M059J (cell line): ENCODE measurements around the gene PCDHA10. TPM values are rescaled to one million over a fixed set of nuclear protein-coding genes. Genes with fewer than 3 reads are reported as not detected.
"Not testable (repeated sequence)": the region's sequence is repeated elsewhere in the genome, so short reads cannot be mapped to it uniquely, and the experiment has no call there.

ENCODE experiments used
- DNase-seq: peaks from one replicate; pipeline ENCODE4 v3.0.0-alpha.2; 2012; ENCODE audit warnings: low read depth
- total RNA-seq: library from RNA; depleted of rRNA; stranded (reverse); fragments of >200 nt; shearing (Covaris generic); gene quantifications from 2 replicates; pipeline ENCODE4 v1.2.3, GENCODE V29; 2014

The PCDHA10 gene
- total RNA-seq, 1 experiment from 2014 or later: not detected

GRCh38 chr5:140840978-140841962, 14.4 kb upstream of the PCDHA10 start, which contains the start of gene PCDHA8:
Gene PCDHA8 (plus strand): TSS chr5:140841187. CDS start chr5:140841322, 135 bp downstream.
- no peak for DNase-seq

GRCh38 chr5:140842798-140843733, 12.6 kb upstream of the PCDHA10 start:
- no peak for DNase-seq

GRCh38 chr5:140848139-140849102, 7.3 kb upstream of the PCDHA10 start, which contains the start of gene PCDHA9:
Gene PCDHA9 (plus strand): TSS chr5:140848382. CDS start chr5:140848496, 114 bp downstream.
- DNase-seq: not testable (repeated sequence)

DNA sequence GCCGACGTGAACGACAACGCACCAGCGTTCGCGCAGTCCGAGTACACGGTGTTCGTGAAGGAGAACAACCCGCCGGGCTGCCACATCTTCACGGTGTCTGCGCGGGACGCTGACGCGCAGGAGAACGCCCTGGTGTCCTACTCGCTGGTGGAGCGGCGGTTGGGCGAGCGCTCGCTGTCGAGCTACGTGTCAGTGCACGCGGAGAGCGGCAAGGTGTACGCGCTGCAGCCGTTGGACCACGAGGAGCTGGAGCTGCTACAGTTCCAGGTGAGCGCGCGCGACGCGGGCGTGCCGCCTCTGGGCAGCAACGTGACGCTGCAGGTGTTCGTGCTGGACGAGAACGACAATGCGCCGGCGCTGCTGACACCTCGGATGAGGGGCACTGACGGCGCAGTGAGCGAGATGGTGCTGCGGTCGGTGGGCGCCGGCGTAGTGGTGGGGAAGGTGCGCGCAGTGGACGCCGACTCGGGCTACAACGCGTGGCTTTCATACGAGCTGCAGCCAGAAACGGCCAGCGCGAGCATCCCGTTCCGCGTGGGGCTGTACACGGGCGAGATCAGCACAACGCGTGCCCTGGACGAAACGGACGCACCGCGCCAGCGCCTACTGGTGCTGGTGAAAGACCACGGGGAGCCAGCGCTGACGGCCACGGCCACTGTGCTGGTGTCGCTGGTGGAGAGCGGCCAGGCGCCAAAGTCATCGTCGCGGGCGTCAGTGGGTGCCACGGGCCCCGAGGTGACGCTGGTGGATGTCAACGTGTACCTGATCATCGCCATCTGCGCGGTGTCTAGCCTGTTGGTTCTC, 5.7 kb upstream of the PCDHA10 start:
- DNase-seq: not testable (repeated sequence)

DNA sequence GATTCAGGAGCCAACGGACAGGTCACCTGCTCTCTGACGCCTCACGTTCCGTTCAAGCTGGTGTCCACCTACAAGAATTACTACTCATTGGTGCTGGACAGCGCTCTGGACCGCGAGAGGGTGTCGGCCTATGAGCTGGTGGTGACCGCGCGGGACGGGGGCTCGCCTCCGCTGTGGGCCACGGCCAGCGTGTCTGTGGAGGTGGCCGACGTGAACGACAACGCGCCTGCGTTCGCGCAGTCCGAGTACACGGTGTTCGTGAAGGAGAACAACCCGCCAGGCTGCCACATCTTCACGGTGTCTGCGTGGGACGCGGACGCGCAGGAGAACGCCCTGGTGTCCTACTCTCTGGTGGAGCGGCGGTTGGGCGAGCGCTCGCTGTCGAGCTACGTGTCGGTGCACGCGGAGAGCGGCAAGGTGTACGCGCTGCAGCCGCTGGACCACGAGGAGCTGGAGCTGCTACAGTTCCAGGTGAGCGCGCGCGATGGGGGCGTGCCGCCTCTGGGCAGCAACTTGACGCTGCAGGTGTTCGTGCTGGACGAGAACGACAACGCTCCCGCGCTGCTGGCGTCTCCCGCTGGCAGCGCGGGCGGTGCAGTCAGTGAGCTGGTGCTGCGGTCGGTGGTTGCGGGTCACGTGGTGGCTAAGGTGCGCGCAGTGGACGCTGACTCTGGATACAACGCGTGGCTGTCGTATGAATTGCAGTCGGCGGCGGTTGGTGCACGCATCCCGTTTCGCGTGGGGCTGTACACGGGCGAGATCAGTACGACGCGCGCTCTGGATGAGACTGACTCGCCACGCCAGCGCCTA, 1.7 kb downstream of the PCDHA10 start:
- no peak for DNase-seq

DNA sequence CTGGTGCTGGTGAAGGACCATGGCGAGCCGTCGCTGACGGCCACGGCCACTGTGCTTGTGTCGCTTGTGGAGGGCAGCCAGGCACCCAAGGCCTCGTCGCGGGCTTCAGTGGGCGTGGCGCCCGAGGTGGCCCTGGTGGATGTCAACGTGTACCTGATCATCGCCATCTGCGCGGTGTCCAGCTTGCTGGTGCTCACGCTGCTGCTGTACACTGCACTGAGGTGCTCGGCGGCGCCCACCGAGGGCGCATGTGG, 2.2 kb downstream of the PCDHA10 start:
- no peak for DNase-seq

GRCh38 chr5:140862441-140863295, 7.0 kb downstream of the PCDHA10 start:
- DNase-seq: no peak

DNA sequence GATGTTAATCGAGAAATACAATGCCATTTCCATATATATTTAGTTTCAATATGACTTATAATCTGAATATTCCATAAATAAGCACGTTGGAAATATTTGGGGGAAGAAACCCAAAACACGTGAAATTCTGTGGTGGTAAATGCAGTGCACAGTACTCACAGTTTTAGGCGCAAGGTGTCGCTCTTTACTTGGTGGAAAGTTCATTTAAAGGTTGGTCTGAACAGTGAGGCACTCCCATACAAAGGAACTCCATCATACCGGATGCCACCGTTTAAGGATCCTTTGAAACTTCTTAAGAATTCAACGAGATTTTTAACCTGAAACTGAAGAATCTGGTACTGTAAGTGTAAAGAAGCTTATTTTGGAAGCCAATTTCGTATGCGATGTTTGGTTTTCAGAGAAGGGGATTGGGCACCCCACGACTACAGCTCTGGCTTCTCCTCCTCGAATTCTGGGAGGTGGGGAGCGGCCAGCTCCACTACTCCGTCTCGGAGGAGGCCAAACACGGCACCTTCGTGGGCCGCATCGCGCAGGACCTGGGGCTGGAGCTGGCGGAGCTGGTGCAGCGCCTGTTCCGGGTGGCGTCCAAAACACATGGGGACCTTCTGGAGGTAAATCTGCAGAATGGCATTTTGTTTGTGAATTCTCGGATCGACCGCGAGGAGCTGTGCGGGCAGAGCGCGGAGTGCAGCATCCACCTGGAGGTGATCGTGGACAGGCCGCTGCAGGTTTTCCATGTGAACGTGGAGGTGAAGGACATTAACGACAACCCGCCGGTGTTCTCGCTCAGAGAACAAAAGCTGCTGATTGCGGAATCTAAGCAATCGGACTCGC, 13.2 kb downstream of the PCDHA10 start, which contains the start of gene PCDHA11:
Gene PCDHA11 (plus strand): TSS at position 237 of the 834 bp plus-strand sequence. CDS start 147 bp downstream, at position 384.
- peak; percentile 63 for DNase-seq

DNA sequence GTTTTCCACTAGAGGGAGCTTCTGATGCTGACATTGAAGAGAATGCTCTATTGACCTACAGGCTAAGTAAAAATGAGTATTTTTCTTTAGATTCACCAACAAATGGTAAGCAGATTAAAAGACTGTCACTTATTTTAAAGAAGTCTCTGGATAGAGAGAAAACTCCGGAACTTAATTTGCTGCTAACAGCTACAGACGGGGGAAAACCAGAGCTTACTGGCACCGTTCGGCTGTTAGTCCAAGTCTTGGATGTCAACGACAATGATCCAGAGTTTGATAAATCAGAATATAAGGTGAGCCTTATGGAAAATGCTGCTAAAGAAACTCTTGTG, 13.8 kb downstream of the PCDHA10 start:
- DNase-seq: no peak

- no peak for DNase-seq
These were observed 14.8 kb downstream of the PCDHA10 start for GRCh38 chr5:140870221-140871201.

GRCh38 chr5:140875085-140876065, 19.7 kb downstream of the PCDHA10 start, which contains the start of gene PCDHA12:
Gene PCDHA12 (plus strand): TSS chr5:140875308. CDS start chr5:140875473, 165 bp downstream.
- no peak for DNase-seq

- not testable (repeated sequence) for DNase-seq
These were observed 21.0 kb downstream of the PCDHA10 start for GRCh38 chr5:140876541-140877261.

GRCh38 chr5:140877262-140877581, 21.5 kb downstream of the PCDHA10 start:
- no peak for DNase-seq

GRCh38 chr5:140881889-140882590, 26.3 kb downstream of the PCDHA10 start, which contains the start of gene PCDHA13:
Gene PCDHA13 (plus strand): TSS chr5:140882124. CDS start chr5:140882269, 145 bp downstream.
- no peak for DNase-seq
